AG09319 (cell line): Measurements from ENCODE around the gene ABCB8.

Source experiments
- DNase-seq: peaks from one replicate; pipeline ENCODE4 v3.0.0-alpha.2; 2010; ENCODE audit warnings: low read depth; ENCODE audit errors: extremely low read depth
- CTCF ChIP-seq: IDR thresholded peaks from 2 replicates; pipeline ENCODE4 v1.5.1; 2011; ENCODE audit warnings: low read depth, mild to moderate bottlenecking, inconsistent platforms, low read length, moderate library complexity

Gene ABCB8

DNA sequence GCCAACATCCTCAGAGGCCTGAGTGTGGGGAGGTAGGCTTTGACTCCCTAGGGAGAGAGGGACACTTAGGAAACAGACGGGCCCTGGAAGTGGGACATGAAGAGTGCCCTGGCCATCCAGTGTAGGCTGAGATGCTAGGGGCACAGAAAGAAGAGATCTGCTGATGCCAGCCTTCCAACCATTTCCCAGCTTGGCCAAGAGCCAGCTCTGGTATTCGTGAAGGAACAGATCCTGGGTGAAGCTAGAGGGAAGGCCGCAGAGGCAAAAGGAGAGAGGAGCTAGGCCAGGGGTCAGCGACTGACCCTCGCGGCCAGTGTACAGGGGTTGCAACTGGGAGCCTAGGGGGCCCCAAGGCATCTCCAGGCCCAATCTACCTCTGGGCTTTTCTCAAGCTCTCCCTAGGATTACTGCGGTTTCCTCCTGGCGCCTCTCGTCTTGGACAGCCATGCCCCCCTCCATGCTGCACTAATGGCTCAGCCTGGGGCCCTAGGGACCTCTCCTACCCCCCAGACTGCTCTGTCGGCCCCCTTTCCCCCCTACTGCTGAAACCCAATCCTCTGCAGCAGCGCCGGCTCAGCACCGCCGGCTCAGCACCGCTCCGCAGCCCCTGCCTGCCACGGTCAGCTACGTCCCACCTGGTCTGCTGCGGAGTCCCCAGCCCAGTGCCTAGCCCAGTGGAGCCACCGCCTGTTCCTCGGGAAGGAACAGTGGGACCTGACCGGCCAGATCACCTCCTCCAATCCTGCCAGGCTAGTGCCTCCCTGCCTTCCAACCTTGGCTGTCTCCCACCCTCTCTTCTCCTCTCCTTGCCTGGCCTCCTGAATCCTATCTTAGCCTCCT is 19.9 kb downstream of the ABCB8 start, which contains the start of gene ASIC3:
TSS of gene ASIC3 (plus strand) at position 556 of the 840 bp plus-strand sequence. CDS start 355 bp downstream, outside the sequence.
- DNase-seq: no peak
- TF ChIP-seq CTCF: no peak

GRCh38 chr7:151048911-151049463 is 20.7 kb downstream of the ABCB8 start:
- TF ChIP-seq CTCF: no peak
- DNase-seq: no peak

DNA sequence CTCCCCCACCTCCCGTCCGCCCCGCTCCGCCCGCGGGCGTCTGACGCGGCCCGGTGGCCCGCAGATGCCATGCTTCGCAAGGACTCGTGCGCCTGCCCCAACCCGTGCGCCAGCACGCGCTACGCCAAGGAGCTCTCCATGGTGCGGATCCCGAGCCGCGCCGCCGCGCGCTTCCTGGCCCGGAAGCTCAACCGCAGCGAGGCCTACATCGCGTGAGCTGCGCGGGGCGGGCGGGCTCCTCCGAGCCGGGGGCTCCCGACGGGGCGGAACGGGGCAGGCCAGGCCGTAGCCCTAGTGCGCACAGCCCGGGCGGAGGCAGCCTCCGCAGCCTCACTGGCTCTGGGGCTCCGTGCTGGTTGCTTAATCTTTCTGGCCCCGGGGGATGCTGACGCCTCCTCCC is 22.9 kb downstream of the ABCB8 start:
- no peak for TF ChIP-seq CTCF
- DNase-seq: no peak

DNA sequence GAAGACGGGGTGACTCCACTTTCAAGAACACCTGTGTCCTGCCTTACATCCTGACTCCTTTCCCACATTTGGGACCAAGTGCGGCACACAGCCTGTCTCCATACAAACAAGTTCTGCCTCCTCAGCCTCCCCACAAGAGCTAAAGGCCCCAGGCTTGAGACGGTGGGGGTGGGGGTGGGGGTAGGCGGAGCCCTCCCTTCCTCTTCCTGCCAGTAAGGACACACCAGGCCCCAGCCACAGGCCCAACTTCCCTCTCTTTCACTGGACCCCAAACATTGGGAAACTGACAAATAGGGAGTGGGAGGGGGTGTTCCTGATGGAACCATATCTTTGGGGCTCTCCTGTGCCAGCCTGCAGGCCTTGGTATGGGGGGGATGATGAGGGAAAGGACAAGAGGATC is 24.8 kb downstream of the ABCB8 start:
- DNase-seq: no peak
- no peak for TF ChIP-seq CTCF

GRCh38 chr7:151053751-151054150 is 25.5 kb downstream of the ABCB8 start:
- no peak for DNase-seq
- no peak for TF ChIP-seq CTCF

- no peak for TF ChIP-seq CTCF
- DNase-seq: no peak
Measured at GRCh38 chr7:151056283-151056665, 28.0 kb downstream of the ABCB8 start.
